HG03135 (cell line): ENCODE data around the gene SAP30BP.

Experiments used
- ATAC-seq: cut with Tn5 transposase; IDR thresholded peaks from one replicate; pipeline ENCODE4 v1.9.1; 2021; ENCODE audit warnings: mild to moderate bottlenecking, moderate library complexity; ENCODE audit not compliant: unreplicated experiment

The SAP30BP gene

GRCh38 chr17:75706042-75706728 lies 39.0 kb downstream of the SAP30BP start:
- ATAC-seq = no peak

DNA sequence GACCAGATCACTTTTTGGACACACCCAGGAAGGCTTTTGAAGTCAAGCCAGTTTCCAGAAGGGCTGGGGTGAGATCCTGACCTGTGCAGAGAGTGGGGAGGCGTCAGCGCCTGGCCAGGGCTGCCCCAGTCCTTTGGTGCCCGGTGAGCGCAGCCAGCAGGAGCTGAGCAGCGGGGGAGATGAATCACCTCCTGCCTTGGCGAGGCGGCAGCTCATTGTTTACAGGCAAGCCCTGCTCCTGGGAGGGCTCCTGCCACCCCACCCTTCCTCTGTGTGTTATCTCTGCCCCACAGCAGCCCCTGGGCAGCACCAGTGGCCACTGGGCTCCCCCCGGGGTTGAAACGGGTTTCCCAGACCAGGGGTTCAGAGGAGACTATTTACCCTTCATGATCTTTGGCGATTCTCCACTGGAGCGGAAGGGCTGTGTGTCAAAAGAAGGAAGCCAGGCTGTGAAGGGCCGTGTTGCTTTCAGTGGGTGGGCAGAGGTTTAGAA lies 40.0 kb downstream of the SAP30BP start:
- no peak for ATAC-seq

GRCh38 chr17:75712446-75712845 lies 45.3 kb downstream of the SAP30BP start:
- no peak for ATAC-seq

- ATAC-seq = no peak
Measured at GRCh38 chr17:75719732-75720131, 52.6 kb downstream of the SAP30BP start.

- no peak for ATAC-seq
Measured at GRCh38 chr17:75720656-75721462, 53.7 kb downstream of the SAP30BP start, which contains the start of gene ITGB4. TSS of gene ITGB4 (plus strand) at chr17:75721459. CDS start at chr17:75724704, 3,245 bp downstream.

- ATAC-seq = no peak
Measured at GRCh38 chr17:75721463-75722011, 54.4 kb downstream of the SAP30BP start.

- no peak for ATAC-seq
Measured at GRCh38 chr17:75722076-75722475, 54.9 kb downstream of the SAP30BP start.

DNA sequence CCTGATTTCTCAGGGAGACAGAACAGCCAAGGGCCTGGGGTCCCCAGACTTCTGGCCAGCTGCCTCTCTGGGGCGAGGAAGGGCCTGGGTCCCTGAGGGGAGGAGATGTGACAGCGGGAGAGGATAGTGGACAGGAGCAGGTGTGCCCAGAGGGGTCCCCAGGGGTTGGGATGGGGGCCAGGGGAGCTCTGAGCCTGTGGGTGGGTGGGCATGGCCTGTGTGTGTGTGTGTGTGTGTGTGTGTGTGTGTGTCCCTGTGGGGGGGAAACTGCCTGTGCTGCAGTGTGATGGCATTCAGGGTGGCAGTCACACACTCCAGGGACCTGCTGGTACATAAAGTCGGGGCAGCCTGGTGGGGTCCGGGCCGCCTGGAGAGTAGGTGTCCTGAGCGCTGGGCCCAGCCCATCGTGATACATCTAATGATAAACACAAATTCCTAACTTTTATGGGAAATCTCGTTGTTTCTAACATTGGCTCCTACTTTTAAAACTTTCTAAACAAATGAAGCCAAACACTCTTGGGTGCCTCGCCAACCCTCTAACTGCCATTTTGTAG lies 55.5 kb downstream of the SAP30BP start:
- no peak for ATAC-seq

GRCh38 chr17:75723171-75723930 lies 56.2 kb downstream of the SAP30BP start:
- no peak for ATAC-seq

DNA sequence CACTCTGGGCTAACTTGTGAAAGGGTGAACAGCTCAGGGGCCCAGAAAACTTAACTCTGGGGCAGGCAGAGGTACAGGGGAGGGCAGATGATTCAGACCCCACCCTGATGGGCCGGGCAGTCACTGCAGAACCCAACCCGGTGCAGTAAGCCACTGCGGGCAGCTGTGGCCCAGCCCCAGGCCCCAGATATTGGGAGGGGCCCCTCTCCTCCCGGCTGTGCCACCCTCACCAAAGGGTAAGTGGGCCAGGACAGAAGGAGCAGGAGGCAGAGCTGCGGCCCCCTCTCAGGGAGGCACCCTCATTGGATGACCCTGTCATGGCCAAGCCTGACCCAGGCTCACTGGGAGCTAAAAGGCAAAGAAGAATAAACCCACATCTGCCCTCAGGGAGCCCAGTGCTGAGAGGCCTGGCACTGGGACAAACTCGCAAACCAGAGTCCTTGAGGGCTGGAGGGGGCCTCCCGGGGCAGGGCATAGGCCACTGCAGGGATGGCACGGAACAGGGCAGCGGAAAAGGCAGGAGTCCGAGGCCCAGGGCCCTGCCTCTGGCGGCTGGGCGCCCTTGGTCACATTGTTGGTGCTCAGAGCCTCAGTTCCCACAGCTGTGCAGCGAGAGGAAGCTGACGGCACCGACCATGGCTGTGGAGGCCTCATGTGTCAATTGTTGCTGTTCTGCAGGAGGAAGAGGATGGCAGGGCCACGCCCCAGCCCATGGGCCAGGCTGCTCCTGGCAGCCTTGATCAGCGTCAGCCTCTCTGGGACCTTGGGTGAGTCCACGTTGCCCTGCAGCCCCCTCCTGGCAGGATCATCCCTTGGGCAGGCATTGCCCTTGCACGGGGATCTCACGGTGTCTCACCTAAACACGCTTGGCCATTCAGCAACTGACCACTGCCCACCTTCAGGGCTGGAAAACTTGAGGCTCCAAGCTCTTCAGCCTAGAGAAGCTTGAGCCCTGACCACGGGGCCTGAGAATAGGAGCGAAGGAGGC lies 57.2 kb downstream of the SAP30BP start:
- no peak for ATAC-seq

DNA sequence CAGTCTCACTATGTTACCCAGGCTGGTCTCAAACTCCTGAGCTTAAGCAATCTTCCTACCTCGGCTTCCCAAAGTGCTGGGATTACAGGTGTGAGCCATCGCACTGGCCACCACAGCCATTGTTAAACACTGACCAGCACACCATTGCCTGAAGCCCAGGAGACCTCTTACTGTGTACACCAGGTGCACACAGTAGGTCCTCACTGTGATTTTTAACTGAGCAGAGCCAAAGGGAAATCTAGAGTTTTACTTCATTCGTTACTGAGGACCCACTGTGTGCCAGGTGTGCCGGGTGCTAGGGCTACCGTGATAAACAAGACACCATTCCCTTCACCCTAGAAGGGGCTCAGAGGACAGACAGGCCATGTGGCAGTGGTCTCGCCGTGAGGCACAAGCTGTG lies 58.4 kb downstream of the SAP30BP start:
- ATAC-seq = no peak

DNA sequence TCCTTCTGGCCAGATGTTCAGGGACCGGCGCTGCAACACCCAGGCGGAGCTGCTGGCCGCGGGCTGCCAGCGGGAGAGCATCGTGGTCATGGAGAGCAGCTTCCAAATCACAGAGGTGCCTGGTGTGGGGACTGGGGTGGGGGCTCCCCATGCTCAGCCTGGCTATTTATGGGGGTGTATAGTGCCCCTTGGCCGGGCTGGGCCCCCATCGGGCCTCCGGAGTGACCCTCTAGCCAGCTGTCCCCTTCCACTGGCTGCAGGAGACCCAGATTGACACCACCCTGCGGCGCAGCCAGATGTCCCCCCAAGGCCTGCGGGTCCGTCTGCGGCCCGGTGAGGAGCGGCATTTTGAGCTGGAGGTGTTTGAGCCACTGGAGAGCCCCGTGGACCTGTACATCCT lies 60.3 kb downstream of the SAP30BP start:
- no peak for ATAC-seq

- ATAC-seq = no peak
Measured at GRCh38 chr17:75729351-75729750, 62.2 kb downstream of the SAP30BP start.

- no peak for ATAC-seq
Measured at GRCh38 chr17:75730065-75730464, 62.9 kb downstream of the SAP30BP start.

GRCh38 chr17:75731086-75731715 lies 64.1 kb downstream of the SAP30BP start:
- ATAC-seq = no peak

DNA sequence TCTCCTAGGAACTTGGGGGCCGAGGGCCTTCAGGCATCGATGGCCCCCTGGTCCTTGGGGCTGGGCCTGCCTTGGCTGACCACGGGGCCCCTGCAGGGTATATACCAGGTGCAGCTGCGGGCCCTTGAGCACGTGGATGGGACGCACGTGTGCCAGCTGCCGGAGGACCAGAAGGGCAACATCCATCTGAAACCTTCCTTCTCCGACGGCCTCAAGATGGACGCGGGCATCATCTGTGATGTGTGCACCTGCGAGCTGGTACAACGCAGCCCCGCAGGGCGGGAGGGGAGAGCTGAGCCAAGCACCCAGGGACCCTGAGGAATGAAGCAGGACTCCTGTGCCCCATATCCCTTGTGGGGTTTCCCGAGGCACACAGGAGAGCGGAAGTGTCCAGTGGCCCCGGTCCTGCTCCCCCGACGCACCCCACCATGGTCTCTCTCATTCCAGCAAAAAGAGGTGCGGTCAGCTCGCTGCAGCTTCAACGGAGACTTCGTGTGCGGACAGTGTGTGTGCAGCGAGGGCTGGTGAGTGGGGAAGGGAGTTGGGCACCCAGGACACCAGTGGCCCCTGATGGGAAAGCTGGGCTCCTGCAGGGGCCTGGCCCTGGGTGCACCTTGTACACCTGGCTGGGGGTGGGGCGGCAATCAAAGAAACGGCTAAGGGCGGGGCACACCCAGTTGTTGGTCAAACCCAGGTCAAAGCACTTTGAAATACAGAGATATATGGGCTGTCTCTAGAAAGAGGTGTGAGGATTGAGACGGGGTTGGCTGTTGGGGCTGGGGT lies 64.8 kb downstream of the SAP30BP start:
- ATAC-seq = no peak

- no peak for ATAC-seq
Measured at GRCh38 chr17:75733471-75733870, 66.3 kb downstream of the SAP30BP start.

DNA sequence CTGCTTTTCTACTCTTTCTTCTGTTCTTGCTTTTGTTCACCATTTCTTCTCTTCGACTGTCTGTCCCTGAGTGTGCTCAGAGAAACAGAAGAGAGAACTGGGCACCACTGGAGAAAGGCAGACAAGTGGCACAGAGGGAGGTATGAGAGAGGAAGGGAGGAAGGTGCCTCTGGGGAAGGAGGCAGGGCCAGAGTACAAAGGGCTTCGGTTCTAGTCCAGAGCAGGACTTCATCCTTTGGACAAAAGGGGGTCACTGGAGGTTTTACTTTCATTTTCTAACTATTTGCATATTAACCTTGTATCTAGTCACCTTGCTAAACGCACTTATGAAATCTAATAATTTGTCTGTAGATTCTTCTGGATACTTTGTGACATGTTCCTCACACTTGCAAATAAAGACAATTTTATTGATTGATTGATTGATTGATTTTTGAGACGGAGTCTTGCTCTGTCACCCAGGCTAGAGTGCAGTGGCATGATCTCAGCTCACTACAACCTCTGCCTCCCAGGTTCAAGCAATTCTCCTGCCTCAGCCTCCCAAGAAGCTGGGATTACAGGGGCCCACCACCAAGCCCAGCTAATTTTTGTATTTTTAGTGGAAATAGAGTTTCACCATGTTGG lies 67.6 kb downstream of the SAP30BP start:
- no peak for ATAC-seq
